Measurements from ENCODE around the gene CUL5.

The CUL5 gene

DNA sequence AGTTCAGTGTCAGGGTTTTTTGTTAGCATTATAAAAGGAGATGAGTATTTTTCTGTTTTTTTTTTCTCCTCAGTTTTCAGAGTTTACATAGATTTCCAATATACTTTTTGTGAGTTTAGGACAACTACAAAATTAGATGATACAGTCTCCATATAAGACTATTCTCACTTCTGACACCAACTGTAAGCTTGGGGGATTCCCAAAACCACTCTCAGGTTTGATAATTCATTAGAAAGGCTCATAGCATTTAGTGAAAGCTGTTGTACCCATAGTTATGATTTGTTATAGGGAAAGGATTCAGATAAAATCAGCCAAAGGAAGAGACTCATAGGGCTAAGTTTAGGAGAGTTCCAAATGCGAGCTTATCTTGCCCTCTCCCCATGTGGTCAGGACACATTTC is 24.1 kb downstream of the CUL5 start:
- Histone ChIP-seq H3K36me3 (ENCODE audit: insufficient read depth, low read length) (peaks cover 38% of the 10 kb centered on the region), H3K27me3 (ENCODE audit: insufficient read depth, low read length) (no peaks in the 10 kb centered on the region), H2AFZ (ENCODE audit: low read depth, low read length) (no peak overlapping the region), H3K4me3 (ENCODE audit: low read length) (no peak overlapping the region), H3K4me1 (ENCODE audit: insufficient read depth, low read length) (no peaks in the 10 kb centered on the region), H3K9me3 (ENCODE audit: low read length) (peaks cover 5% of the 10 kb centered on the region)

GRCh38 chr11:108034034-108034433 is 25.3 kb downstream of the CUL5 start:
- Histone ChIP-seq H3K27me3 (ENCODE audit: insufficient read depth, low read length) (no peaks in the 10 kb centered on the region), H3K4me1 (ENCODE audit: insufficient read depth, low read length) (no peaks in the 10 kb centered on the region), H2AFZ (ENCODE audit: low read depth, low read length) (no peak overlapping the region), H3K4me3 (ENCODE audit: low read length) (no peak overlapping the region), H3K36me3 (ENCODE audit: insufficient read depth, low read length) (peaks cover 39% of the 10 kb centered on the region), H3K9me3 (ENCODE audit: low read length) (peaks cover 5% of the 10 kb centered on the region)

DNA sequence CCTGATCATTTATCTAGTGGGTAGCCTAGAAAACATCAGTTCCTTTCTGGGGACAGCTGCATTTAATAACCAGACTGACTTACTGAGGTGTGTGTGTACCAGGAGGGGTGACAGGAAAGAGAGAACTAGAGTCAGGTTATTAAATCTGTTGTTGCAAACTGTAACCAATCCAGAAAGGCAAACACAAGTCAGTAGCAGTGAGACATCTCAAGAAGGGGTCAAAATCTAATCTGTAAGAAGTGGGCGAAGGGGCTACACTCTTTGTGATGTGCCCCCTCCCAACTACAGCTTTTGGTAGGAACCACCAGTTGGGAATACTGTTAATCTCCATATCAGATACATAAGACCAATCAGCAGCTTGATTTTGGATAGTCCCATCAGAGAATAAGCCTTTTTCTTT is 26.3 kb downstream of the CUL5 start:
- Histone ChIP-seq H3K27me3 (ENCODE audit: insufficient read depth, low read length) (no peaks in the 10 kb centered on the region), H3K36me3 (ENCODE audit: insufficient read depth, low read length) (peaks cover 44% of the 10 kb centered on the region), H3K9me3 (ENCODE audit: low read length) (peaks cover 5% of the 10 kb centered on the region), H2AFZ (ENCODE audit: low read depth, low read length) (no peak overlapping the region), H3K4me3 (ENCODE audit: low read length) (no peak overlapping the region), H3K4me1 (ENCODE audit: insufficient read depth, low read length) (no peaks in the 10 kb centered on the region)

- peaks cover 48% of the 10 kb centered on the region for H3K36me3 ChIP-seq (ENCODE audit: insufficient read depth, low read length)
- H2AFZ ChIP-seq (ENCODE audit: low read depth, low read length) = no peak overlapping the region
- no peaks in the 10 kb centered on the region for H3K27me3 ChIP-seq (ENCODE audit: insufficient read depth, low read length)
- H3K4me3 ChIP-seq (ENCODE audit: low read length) = no peak overlapping the region
- peaks cover 5% of the 10 kb centered on the region for H3K9me3 ChIP-seq (ENCODE audit: low read length)
- no peaks in the 10 kb centered on the region for H3K4me1 ChIP-seq (ENCODE audit: insufficient read depth, low read length)
Measured at GRCh38 chr11:108035690-108036089, 27.0 kb downstream of the CUL5 start.

- Histone ChIP-seq H3K27me3 (ENCODE audit: insufficient read depth, low read length) (no peaks in the 10 kb centered on the region), H3K4me3 (ENCODE audit: low read length) (no peak overlapping the region), H3K36me3 (ENCODE audit: insufficient read depth, low read length) (peaks cover 49% of the 10 kb centered on the region), H3K4me1 (ENCODE audit: insufficient read depth, low read length) (no peaks in the 10 kb centered on the region), H3K9me3 (ENCODE audit: low read length) (no peaks in the 10 kb centered on the region), H2AFZ (ENCODE audit: low read depth, low read length) (no peak overlapping the region)
Measured at GRCh38 chr11:108037211-108037610, 28.5 kb downstream of the CUL5 start.

- H3K4me1 ChIP-seq (ENCODE audit: insufficient read depth, low read length) = no peaks in the 10 kb centered on the region
Measured at GRCh38 chr11:108037636-108038035, 28.9 kb downstream of the CUL5 start.

GRCh38 chr11:108048269-108048668 is 39.6 kb downstream of the CUL5 start:
- Histone ChIP-seq H3K27me3 (ENCODE audit: insufficient read depth, low read length) (no peaks in the 10 kb centered on the region), H3K4me1 (ENCODE audit: insufficient read depth, low read length) (no peaks in the 10 kb centered on the region), H2AFZ (ENCODE audit: low read depth, low read length) (no peak overlapping the region), H3K4me3 (ENCODE audit: low read length) (no peak overlapping the region), H3K9me3 (ENCODE audit: low read length) (no peaks in the 10 kb centered on the region), H3K36me3 (ENCODE audit: insufficient read depth, low read length) (peaks cover 46% of the 10 kb centered on the region)

More at GRCh38 chr11:108037636-108038035, 28.9 kb downstream of the CUL5 start:
- no peak overlapping the region for H2AFZ ChIP-seq (ENCODE audit: low read depth, low read length)
- H3K4me3 ChIP-seq (ENCODE audit: low read length) = no peak overlapping the region
- H3K36me3 ChIP-seq (ENCODE audit: insufficient read depth, low read length) = peaks cover 52% of the 10 kb centered on the region
- H3K9me3 ChIP-seq (ENCODE audit: low read length) = no peaks in the 10 kb centered on the region
- H3K27me3 ChIP-seq (ENCODE audit: insufficient read depth, low read length) = no peaks in the 10 kb centered on the region

GRCh38 chr11:108062336-108062735 is 53.6 kb downstream of the CUL5 start:
- Histone ChIP-seq H3K4me1 (ENCODE audit: insufficient read depth, low read length) (no peaks in the 10 kb centered on the region), H3K27me3 (ENCODE audit: insufficient read depth, low read length) (no peaks in the 10 kb centered on the region), H3K36me3 (ENCODE audit: insufficient read depth, low read length) (peaks cover 61% of the 10 kb centered on the region), H3K4me3 (ENCODE audit: low read length) (no peak overlapping the region), H3K9me3 (ENCODE audit: low read length) (peaks cover 6% of the 10 kb centered on the region), H2AFZ (ENCODE audit: low read depth, low read length) (no peak overlapping the region)

DNA sequence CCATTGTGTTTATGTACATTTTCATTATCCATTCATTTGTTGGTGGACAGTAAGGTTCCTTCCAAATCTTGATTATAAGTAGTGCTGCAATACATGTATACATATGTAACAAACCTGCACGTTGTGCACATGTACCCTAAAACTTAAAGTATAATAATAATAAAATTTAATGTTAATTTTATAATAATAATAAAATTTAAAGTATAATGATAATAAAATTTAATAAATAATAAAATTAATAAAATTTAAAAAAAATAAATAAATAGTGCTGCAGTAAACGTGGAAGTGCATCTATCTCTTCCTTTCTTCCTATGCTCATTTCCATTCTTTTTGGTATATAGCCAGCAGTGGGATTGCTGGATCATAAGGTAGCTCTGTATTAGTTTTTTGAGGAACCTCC is 54.7 kb downstream of the CUL5 start:
- Histone ChIP-seq H3K27me3 (ENCODE audit: insufficient read depth, low read length) (no peaks in the 10 kb centered on the region), H3K4me1 (ENCODE audit: insufficient read depth, low read length) (no peaks in the 10 kb centered on the region), H3K4me3 (ENCODE audit: low read length) (no peak overlapping the region), H3K9me3 (ENCODE audit: low read length) (peaks cover 6% of the 10 kb centered on the region), H3K36me3 (ENCODE audit: insufficient read depth, low read length) (peaks cover 58% of the 10 kb centered on the region), H2AFZ (ENCODE audit: low read depth, low read length) (no peak overlapping the region)

DNA sequence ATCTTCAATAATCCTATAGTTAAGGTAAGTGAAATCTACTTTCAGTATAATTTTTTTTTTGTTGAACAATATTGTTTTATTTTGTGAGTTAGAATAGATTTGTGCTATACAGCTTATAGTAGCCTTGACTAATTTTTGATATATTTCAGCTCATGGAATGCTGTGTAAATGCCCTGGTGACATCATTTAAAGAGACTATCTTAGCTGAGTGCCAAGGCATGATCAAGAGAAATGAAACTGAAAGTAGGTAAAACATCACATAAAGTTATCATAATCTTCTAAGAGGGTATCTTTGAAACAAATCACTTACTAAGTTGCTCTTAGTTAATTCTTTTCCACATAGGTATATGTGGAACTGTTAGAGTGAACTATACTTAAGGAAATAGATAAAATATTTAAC is 61.2 kb downstream of the CUL5 start:
- Histone ChIP-seq H3K4me1 (ENCODE audit: insufficient read depth, low read length) (no peaks in the 10 kb centered on the region), H3K9me3 (ENCODE audit: low read length) (no peaks in the 10 kb centered on the region), H3K27me3 (ENCODE audit: insufficient read depth, low read length) (no peaks in the 10 kb centered on the region), H2AFZ (ENCODE audit: low read depth, low read length) (no peak overlapping the region), H3K4me3 (ENCODE audit: low read length) (no peak overlapping the region), H3K36me3 (ENCODE audit: insufficient read depth, low read length) (peaks cover 49% of the 10 kb centered on the region)

GRCh38 chr11:108084811-108085210 is 76.1 kb downstream of the CUL5 start:
- Histone ChIP-seq H3K9me3 (ENCODE audit: low read length) (peaks cover 4% of the 10 kb centered on the region), H2AFZ (ENCODE audit: low read depth, low read length) (no peak overlapping the region), H3K4me1 (ENCODE audit: insufficient read depth, low read length) (no peaks in the 10 kb centered on the region), H3K27me3 (ENCODE audit: insufficient read depth, low read length) (no peaks in the 10 kb centered on the region), H3K4me3 (ENCODE audit: low read length) (no peak overlapping the region), H3K36me3 (ENCODE audit: insufficient read depth, low read length) (peaks cover 49% of the 10 kb centered on the region)

- Histone ChIP-seq H3K4me3 (ENCODE audit: low read length) (no peak overlapping the region), H3K36me3 (ENCODE audit: insufficient read depth, low read length) (peaks cover 43% of the 10 kb centered on the region), H3K9me3 (ENCODE audit: low read length) (no peaks in the 10 kb centered on the region), H2AFZ (ENCODE audit: low read depth, low read length) (no peak overlapping the region), H3K4me1 (ENCODE audit: insufficient read depth, low read length) (no peaks in the 10 kb centered on the region), H3K27me3 (ENCODE audit: insufficient read depth, low read length) (no peaks in the 10 kb centered on the region)
Measured at GRCh38 chr11:108085672-108086071, 77.0 kb downstream of the CUL5 start.

DNA sequence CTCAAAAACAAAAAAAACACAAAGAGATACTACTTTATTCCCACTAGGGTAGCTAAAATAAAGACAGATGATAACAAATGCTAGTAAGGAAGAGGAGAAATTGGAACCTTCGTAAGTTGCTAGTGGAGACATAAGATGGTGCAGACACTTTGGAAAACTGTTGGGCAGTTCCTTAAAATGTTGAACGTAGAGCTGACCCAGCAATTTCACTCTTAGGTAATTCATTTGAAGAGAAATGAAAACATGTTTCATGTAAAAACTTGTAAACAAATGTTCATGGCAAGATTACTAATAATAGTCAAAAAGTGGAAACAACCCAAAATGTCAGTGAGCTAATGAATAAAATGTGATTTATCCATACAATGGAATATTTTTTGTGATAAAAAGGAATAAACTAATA is 83.4 kb downstream of the CUL5 start:
- Histone ChIP-seq H3K36me3 (ENCODE audit: insufficient read depth, low read length) (peaks cover 43% of the 10 kb centered on the region), H3K27me3 (ENCODE audit: insufficient read depth, low read length) (no peaks in the 10 kb centered on the region), H3K4me1 (ENCODE audit: insufficient read depth, low read length) (no peaks in the 10 kb centered on the region), H3K4me3 (ENCODE audit: low read length) (no peak overlapping the region), H3K9me3 (ENCODE audit: low read length) (no peaks in the 10 kb centered on the region), H2AFZ (ENCODE audit: low read depth, low read length) (no peak overlapping the region)

DNA sequence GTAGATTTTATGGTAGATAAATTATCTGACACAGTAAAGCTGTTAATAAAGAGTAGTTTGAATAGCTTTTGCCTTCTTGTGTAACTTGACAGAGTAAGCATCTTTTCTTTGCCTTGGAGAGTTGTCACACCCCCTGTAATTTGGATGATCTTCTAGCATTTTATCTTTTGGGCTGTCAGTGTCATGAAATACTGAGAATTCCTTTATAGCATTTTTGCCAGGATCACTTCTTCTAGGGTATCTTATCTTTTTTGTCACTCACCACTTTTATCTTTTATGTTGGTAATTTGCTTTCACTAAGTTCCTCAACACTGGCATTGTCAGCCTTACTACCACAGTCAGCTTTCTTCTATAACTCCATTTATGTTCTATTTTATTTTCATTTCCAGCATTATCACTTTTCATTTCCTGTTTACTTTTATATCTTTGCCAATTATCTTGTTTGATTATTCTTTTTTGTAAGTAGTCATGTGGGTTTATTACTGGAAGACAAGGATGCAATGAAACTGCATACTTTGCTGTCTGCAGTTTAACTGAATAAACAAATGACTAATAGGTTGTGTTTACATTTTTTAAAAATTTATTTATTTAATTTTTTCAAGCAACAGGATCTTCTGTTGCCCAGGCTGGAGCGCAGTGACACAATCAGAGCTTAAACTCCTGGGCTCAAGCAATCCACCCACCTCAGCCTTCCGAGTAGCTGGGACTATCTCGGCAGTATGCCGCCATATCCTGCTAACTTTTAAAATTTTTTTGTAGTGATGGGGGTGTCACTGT is 84.6 kb downstream of the CUL5 start:
- Histone ChIP-seq H3K36me3 (ENCODE audit: insufficient read depth, low read length) (peaks cover 54% of the 10 kb centered on the region), H3K4me3 (ENCODE audit: low read length) (no peak overlapping the region), H2AFZ (ENCODE audit: low read depth, low read length) (no peak overlapping the region), H3K27me3 (ENCODE audit: insufficient read depth, low read length) (no peaks in the 10 kb centered on the region), H3K9me3 (ENCODE audit: low read length) (no peaks in the 10 kb centered on the region), H3K4me1 (ENCODE audit: insufficient read depth, low read length) (no peaks in the 10 kb centered on the region)

Measured in neuron (in vitro differentiated cells).